HG03354 (cell line): ENCODE results near the gene SUPT20HL2.
A peak's percentile ranks its signal among the peaks of the same experiment; 100 is the strongest.
"Not testable (repeated sequence)": the region's sequence is repeated elsewhere in the genome, so short reads cannot be mapped to it uniquely, and the experiment has no call there.

Source experiments
- ATAC-seq: cut with Tn5 transposase; IDR thresholded peaks from one replicate; pipeline ENCODE4 v1.9.1; 2021; ENCODE audit warnings: mild to moderate bottlenecking; ENCODE audit not compliant: unreplicated experiment, poor library complexity, severe bottlenecking

Gene SUPT20HL2

GRCh38 chrX:24314019-24314635 is at the start of gene SUPT20HL2:
Gene SUPT20HL2, minus strand, starts transcription at chrX:24314069. Its CDS starts 754 bp downstream, at chrX:24313315.
- ATAC-seq: no peak

GRCh38 chrX:24362089-24362745 is 48.3 kb upstream of the SUPT20HL2 start:
- ATAC-seq: not testable (repeated sequence)

- ATAC-seq: no peak
Observed at GRCh38 chrX:24360272-24360671, 46.4 kb upstream of the SUPT20HL2 start, which contains the start of gene SUPT20HL1. Gene SUPT20HL1, plus strand, starts transcription at chrX:24360639. Its CDS starts 2,122 bp downstream, at chrX:24362761.

- ATAC-seq: no peak
Observed at GRCh38 chrX:24357106-24357505, 43.2 kb upstream of the SUPT20HL2 start.

- no peak for ATAC-seq
Observed at GRCh38 chrX:24355095-24355494, 41.2 kb upstream of the SUPT20HL2 start.

DNA sequence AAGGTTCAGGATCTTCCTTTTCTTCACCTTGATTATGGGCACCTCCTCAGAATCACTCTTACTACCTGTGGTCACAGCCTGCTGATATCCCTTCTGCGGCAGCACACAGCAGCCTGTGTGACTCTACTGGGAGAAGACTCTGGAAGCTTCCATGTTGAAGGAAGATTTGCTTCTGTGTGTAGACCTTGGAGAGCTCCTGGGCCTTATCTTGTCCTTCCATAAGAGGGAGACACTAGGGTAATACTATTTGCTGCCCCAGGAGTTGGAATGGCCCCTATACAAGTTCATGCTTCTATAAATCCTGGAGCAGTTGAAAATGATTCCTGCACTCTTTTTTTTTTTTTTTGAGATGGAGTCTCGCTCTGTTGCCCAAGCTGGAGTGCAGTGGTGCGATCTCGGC is 36.3 kb upstream of the SUPT20HL2 start:
- ATAC-seq: no peak

DNA sequence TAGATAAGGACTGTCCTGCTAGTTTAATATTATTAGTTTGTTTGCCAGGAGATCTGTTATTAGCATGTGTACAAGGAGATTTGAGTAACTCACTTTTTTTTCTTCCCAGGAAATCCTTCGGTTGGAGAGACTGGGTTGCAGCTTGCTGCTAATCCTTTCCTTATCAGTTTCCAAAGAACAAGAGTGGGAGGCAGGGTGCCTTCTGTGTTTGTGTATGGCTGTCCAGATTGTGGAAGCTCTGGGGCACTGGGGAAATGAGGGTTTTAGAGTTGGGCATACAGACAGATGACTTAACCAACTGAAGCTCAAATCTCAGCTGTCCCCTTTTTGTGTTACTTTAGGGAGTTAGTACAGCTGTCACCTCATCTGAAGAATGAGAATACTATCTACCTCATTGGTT is 34.0 kb upstream of the SUPT20HL2 start:
- ATAC-seq: no peak

DNA sequence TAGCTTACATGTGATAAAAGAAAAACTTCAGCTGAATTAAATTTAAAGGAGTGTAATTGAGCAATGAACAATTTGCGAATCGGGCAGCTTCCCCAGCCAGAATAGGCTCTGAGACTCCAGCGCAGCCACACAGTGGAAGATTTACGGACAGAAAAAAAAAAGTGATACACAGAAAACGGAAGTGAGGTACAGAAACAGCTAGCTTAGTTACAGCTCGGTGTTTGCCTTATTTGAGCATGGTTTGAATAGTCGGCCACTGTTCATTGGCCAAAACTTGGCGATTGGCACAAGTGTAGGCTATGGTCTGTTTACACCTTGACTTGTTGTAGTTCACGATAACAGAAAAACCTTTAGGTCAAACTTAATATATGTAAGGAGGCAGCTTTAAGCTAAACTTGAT is 29.9 kb upstream of the SUPT20HL2 start:
- peak; percentile 85 for ATAC-seq

DNA sequence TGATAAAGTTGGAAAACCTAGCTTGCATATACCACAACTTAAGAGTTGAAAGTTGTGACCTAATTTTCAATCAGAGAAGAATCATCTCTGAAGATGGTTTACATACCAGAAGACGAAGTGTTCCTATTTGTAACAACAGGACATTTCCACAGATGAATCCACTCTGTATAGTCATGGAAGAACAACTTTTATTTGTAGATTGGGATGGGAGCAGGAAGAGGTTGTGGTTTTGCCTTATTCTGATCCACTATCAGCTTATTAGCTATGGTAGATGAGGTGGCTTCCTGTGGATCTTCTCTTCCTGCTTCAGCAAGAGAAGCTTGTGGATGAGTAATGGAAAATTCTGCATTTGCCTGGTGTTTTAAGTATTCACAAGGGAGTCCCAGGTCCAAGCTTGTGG is 27.9 kb upstream of the SUPT20HL2 start:
- no peak for ATAC-seq

DNA sequence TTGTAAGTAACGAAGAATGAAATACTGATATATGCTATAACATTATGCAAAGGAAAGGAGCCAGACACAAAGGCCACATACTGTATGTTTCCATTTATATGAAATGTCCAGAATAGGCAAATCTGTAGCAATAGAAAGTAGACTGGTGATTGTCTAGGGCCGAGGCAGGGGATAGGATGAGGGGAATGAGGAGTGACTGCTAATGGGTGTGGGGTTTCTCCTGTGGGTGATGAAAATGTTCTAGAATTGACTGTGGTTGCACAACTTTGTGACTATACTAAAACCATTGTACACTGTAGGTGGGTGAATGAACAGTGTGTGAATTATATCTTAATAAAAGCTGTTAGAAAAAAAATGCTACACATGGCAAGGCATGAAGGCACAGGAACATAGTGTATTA is 26.6 kb upstream of the SUPT20HL2 start:
- no peak for ATAC-seq

GRCh38 chrX:24339911-24340310 is 26.0 kb upstream of the SUPT20HL2 start:
- no peak for ATAC-seq

DNA sequence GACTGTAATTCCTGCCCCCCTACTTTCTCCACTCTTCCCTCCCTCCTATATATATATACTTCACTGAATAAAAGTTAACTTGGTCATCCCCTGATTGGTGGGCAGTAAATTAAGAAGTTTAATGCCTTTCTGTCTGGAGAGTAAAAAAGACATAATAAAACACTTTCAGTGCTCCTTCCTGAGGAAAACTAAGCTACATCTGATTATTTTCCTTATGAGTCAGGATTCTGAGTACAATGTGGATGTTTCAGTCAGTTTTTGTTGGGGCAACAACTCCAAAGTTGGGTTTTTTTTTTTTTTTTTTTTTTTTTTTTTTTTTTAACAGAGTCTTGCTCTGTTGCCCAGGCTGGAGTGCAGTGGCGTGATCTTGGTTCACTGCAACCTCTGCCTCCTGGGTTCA is 22.0 kb upstream of the SUPT20HL2 start:
- no peak for ATAC-seq

- no peak for ATAC-seq
Observed at GRCh38 chrX:24334461-24334860, 20.6 kb upstream of the SUPT20HL2 start.

DNA sequence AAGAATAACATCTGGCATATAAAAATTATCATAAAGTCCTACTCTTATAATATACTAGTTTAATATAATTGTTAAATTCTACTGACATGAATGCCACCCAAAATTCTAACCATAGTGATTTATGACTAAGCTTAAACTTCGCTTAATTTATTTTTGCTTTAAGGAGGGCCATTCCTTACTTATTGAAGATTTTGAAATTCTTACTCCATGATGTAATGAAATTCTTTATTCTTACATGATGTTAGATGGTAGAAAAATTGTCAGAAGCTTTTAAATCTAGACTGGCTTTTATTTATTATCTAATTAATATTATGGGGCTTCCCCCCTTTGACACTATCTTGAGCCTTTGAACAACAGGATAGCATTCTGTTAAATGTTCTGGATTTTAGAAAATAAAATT is 19.5 kb upstream of the SUPT20HL2 start:
- no peak for ATAC-seq

DNA sequence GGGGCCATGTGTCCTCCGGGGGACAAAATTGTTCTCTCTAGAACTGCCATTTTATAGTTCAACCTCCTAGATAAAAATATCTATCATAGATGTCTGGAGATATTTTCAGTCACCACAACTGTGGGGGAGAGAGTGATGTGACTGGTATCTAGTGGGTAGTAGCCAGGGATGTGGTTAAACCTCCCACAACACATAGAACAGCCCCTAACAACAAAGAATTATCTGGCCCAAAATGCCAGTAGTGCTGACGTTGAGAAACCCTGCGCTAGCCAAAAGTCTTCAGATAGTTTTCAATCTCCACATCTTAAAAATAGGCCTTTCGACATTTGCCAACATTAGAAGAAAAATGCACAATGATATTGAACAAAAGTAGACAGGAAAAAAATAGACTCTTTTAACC is 19.0 kb upstream of the SUPT20HL2 start:
- no peak for ATAC-seq

GRCh38 chrX:24325231-24325630 is 11.4 kb upstream of the SUPT20HL2 start:
- no peak for ATAC-seq

DNA sequence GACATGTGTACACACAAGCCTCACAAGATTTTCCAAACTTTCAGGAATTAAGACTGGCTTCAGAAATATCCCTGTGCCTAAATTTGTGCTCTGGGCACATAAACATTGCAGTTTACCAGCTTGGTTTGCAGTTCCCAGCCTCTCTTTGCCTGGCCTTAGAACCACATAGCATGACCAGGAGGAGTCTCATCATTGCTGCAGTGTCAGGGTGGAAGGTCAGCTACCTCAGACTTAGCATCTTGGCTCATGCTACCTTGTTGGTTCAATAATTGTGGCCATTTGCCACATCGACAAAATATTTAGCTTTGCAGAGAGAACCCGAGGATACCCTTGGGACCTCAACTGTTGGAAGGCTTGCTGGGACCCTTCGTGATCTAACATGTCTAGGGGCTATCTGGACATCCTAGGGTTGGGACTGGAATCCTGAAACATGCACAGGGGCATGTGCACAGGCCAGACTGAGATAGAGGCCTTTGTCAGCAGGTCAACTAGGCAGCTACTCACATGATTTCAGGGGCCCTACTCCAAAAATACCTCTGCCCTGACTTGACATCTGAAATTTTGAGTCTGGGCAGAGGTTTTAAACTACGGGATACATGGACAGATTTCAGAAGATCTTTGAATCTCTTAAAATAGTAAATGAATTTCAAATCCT is 8.0 kb upstream of the SUPT20HL2 start:
- ATAC-seq: no peak

GRCh38 chrX:24317567-24317966 is 3.7 kb upstream of the SUPT20HL2 start:
- no peak for ATAC-seq

- ATAC-seq: no peak
Observed at GRCh38 chrX:24316111-24316510, 2.2 kb upstream of the SUPT20HL2 start.

- not testable (repeated sequence) for ATAC-seq
Observed at GRCh38 chrX:24312249-24312607, 1.6 kb downstream of the SUPT20HL2 start.
